H9 (cell line): ENCODE measurements around the gene KRT6C. TPM values are rescaled to one million over a fixed set of nuclear protein-coding genes. Genes with fewer than 3 reads are reported as not detected.

ENCODE experiments used
- DNase-seq: peaks from one replicate; pipeline ENCODE4 v3.0.0-alpha.2; 2017
- H2AFZ ChIP-seq: one replicate; pipeline ENCODE4 v1.6.1; 2013; ENCODE audit warnings: mild to moderate bottlenecking, low read length, control low read depth, moderate library complexity
- H2AK5ac ChIP-seq: 2 replicates; pipeline ENCODE4 v1.6.1; 2013; ENCODE audit warnings: low read length, control low read depth, mixed read lengths; ENCODE audit not compliant: insufficient read length
- H2BK120ac ChIP-seq: one replicate; pipeline ENCODE4 v1.6.1; 2013; ENCODE audit warnings: low read depth, mild to moderate bottlenecking, low read length, control low read depth, inconsistent platforms; ENCODE audit not compliant: poor library complexity, severe bottlenecking
- H2BK12ac ChIP-seq: 2 replicates; pipeline ENCODE4 v1.6.1; 2013; ENCODE audit warnings: low read length, control low read depth, mixed read lengths, low read depth; ENCODE audit not compliant: insufficient read length
- H2BK15ac ChIP-seq: 2 replicates; pipeline ENCODE4 v1.6.1; 2013; ENCODE audit warnings: low read depth, low read length, control low read depth
- H2BK20ac ChIP-seq: one replicate; pipeline ENCODE4 v1.6.1; 2013; ENCODE audit warnings: low read depth, mild to moderate bottlenecking, low read length, control low read depth, inconsistent platforms; ENCODE audit not compliant: poor library complexity, severe bottlenecking
- H2BK5ac ChIP-seq: 2 replicates; pipeline ENCODE4 v1.6.1; 2013; ENCODE audit warnings: low read length, control low read depth, mixed read lengths; ENCODE audit not compliant: insufficient read length
- H3K14ac ChIP-seq: 2 replicates; pipeline ENCODE4 v1.6.1; 2013; ENCODE audit warnings: low read length, control low read depth; ENCODE audit not compliant: insufficient read depth
- H3K18ac ChIP-seq: 2 replicates; pipeline ENCODE4 v1.6.1; 2013; ENCODE audit warnings: low read depth, mild to moderate bottlenecking, mixed read lengths, low read length, control low read depth; ENCODE audit not compliant: insufficient read length
- H3K23ac ChIP-seq: 2 replicates; pipeline ENCODE4 v1.6.1; 2013; ENCODE audit warnings: low read length, control low read depth, mixed read lengths, low read depth; ENCODE audit not compliant: insufficient read length
- H3K23me2 ChIP-seq: 2 replicates; pipeline ENCODE4 v1.6.1; 2013; ENCODE audit warnings: low read depth, mild to moderate bottlenecking, mixed read lengths, low read length, control low read depth; ENCODE audit not compliant: insufficient read length, poor library complexity, severe bottlenecking
- H3K27ac ChIP-seq: 2 replicates; pipeline ENCODE4 v1.5.1; 2013; ENCODE audit warnings: low read length, control low read depth, mixed read lengths, low read depth; ENCODE audit not compliant: insufficient read length
- H3K27me3 ChIP-seq: 2 replicates; pipeline ENCODE4 v1.6.1; 2013; ENCODE audit warnings: low read length, control low read depth, inconsistent platforms; ENCODE audit not compliant: insufficient read depth
- H3K4ac ChIP-seq: 2 replicates; pipeline ENCODE4 v1.6.1; 2013; ENCODE audit warnings: low read depth, mild to moderate bottlenecking, control low read depth, inconsistent platforms, low read length, moderate library complexity
- H3K4me1 ChIP-seq: 2 replicates; pipeline ENCODE4 v1.6.1; 2013; ENCODE audit warnings: low read length, control low read depth, inconsistent platforms; ENCODE audit not compliant: insufficient read depth
- H3K4me2 ChIP-seq: 2 replicates; pipeline ENCODE4 v1.6.1; 2013; ENCODE audit warnings: low read length, control low read depth, mixed read lengths; ENCODE audit not compliant: insufficient read length, insufficient read depth
- H3K56ac ChIP-seq: 2 replicates; pipeline ENCODE4 v1.6.1; 2013; ENCODE audit warnings: low read depth, mild to moderate bottlenecking, mixed read lengths, low read length, control low read depth; ENCODE audit not compliant: insufficient read length
- H3K79me1 ChIP-seq: 2 replicates; pipeline ENCODE4 v1.6.1; 2013; ENCODE audit warnings: low read depth, mild to moderate bottlenecking, moderate library complexity, low read length, control low read depth, inconsistent platforms; ENCODE audit not compliant: insufficient read depth, poor library complexity, severe bottlenecking
- H3K79me2 ChIP-seq: 2 replicates; pipeline ENCODE4 v1.6.1; 2013; ENCODE audit warnings: low read length, control low read depth, inconsistent platforms; ENCODE audit not compliant: insufficient read depth
- H3K9ac ChIP-seq: 2 replicates; pipeline ENCODE4 v1.6.1; 2013; ENCODE audit warnings: low read length, control low read depth, mixed read lengths; ENCODE audit not compliant: insufficient read length; ENCODE audit errors: extremely low read depth
- H3K9me3 ChIP-seq: one replicate; pipeline ENCODE4 v1.6.1; 2013; ENCODE audit warnings: low read depth, low read length, inconsistent platforms; ENCODE audit not compliant: control insufficient read depth
- H3T11ph ChIP-seq: one replicate; pipeline ENCODE4 v1.6.1; 2013; ENCODE audit warnings: mild to moderate bottlenecking, low read length, control low read depth, inconsistent platforms
- H4K20me1 ChIP-seq: one replicate; pipeline ENCODE4 v1.6.1; 2013; ENCODE audit not compliant: control insufficient read depth, insufficient read length, insufficient read depth
- H4K5ac ChIP-seq: 2 replicates; pipeline ENCODE4 v1.6.1; 2013; ENCODE audit warnings: low read depth, mild to moderate bottlenecking, mixed read lengths, low read length, control low read depth; ENCODE audit not compliant: insufficient read length
- H4K8ac ChIP-seq: replicated peaks from 2 replicates; pipeline ENCODE4 v1.6.1; 2013; ENCODE audit warnings: low read length, control low read depth, mixed read lengths, low read depth; ENCODE audit not compliant: insufficient read length
- H4K91ac ChIP-seq: 2 replicates; pipeline ENCODE4 v1.6.1; 2013; ENCODE audit warnings: low read depth, mild to moderate bottlenecking, moderate library complexity, mixed read lengths, low read length, control low read depth; ENCODE audit not compliant: insufficient read length
- H3K27ac Mint-ChIP-seq, 3 experiments: 2 replicates in 2 of 3; 3 replicates in 1 of 3; pipeline ENCODE4 v1.8.0; 2020 to 2021; ENCODE audit warnings: mixed read lengths in 3 of 3, mild to moderate bottlenecking in 1 of 3, moderate library complexity in 1 of 3
- H3K27me3 Mint-ChIP-seq: 2 replicates; pipeline ENCODE4 v1.8.0; 2021; ENCODE audit warnings: low read depth, mild to moderate bottlenecking, moderate library complexity, mixed read lengths
- H3K36me3 Mint-ChIP-seq, 3 experiments: 2 replicates in 2 of 3; 3 replicates in 1 of 3; pipeline ENCODE4 v1.8.0; 2020 to 2021; ENCODE audit warnings: low read depth in 3 of 3, mixed read lengths in 3 of 3; ENCODE audit not compliant: insufficient read depth in 1 of 3
- H3K4me1 Mint-ChIP-seq, 2 experiments: 2 replicates each; pipeline ENCODE4 v1.8.0; 2020; ENCODE audit warnings: mixed read lengths in 2 of 2
- H3K4me3 Mint-ChIP-seq, 2 experiments: 2 replicates in 1 of 2; 3 replicates in 1 of 2; pipeline ENCODE4 v1.8.0; 2020 to 2021; ENCODE audit warnings: mild to moderate bottlenecking in 2 of 2, mixed read lengths in 2 of 2, moderate library complexity in 1 of 2
- H3K9me3 Mint-ChIP-seq, 2 experiments: 2 replicates in 1 of 2; 3 replicates in 1 of 2; pipeline ENCODE4 v1.8.0; 2020; ENCODE audit warnings: mild to moderate bottlenecking in 2 of 2, mixed read lengths in 2 of 2, moderate library complexity in 1 of 2
- WGBS: extraction: QIAGEN DNeasy Blood & Tissue Kit; methylation state at CpG from one replicate; pipeline ENCODE4 v1.1.7; 2013; ENCODE audit warnings: missing lambda C conversion rate, low lambda C conversion rate, mixed read lengths; ENCODE audit not compliant: insufficient read length; ENCODE audit errors: extremely low coverage; 5-methylcytosine and 5-hydroxymethylcytosine counted together
- total RNA-seq: library from RNA; stranded (reverse); gene quantifications from 2 replicates; pipeline ENCODE4 v1.2.1, GENCODE V29; 2021
- TF ChIP-seq, protein P1 (sequence below): fragments of 200-600 bp; sonication (generic); conservative IDR thresholded peaks from 3 replicates; pipeline ENCODE4 v1.8.0; 2021; ENCODE audit warnings: antibody characterized with exemption, mild to moderate bottlenecking

KRT6C gene
- total RNA-seq, 1 experiment from 2014 or later = not detected

DNA sequence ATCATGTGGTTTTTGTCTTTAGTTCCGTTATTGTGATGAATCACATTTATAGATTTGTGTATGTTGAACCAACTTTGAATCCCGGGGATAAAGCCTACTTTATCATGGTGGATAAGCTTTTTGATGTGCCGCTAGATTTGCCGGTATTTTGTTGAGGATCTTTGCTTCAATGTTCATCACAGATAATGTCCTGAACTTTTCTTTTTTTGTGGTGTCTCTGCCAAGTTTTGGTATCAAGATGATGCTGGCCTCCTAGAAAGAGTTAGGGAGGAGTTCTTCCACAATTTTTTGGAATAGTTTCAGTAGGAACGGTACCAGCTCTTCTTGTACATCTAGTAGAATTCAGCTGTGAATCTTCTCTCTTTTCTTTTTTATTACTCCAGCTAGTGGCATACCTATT lies 14.7 kb downstream of the KRT6C start:
- Histone ChIP-seq H3K23ac (no peak overlapping the region), H2BK15ac (no peak overlapping the region), H3K79me2 (no peaks in the 10 kb centered on the region), H3K27me3 (no peaks in the 10 kb centered on the region), H3K4ac (no peak overlapping the region), H3K4me2 (no peak overlapping the region), H3K27ac (no peak overlapping the region), H4K5ac (no peak overlapping the region), H3K9ac (no peak overlapping the region), H2BK5ac (no peak overlapping the region), H3K79me1 (no peaks in the 10 kb centered on the region), H2BK12ac (no peak overlapping the region), H3K9me3 (no peaks in the 10 kb centered on the region), H4K91ac (no peak overlapping the region), H4K8ac (no peak overlapping the region), H3K18ac (no peak overlapping the region), H4K20me1 (no peaks in the 10 kb centered on the region), H3K14ac (no peak overlapping the region), H2BK20ac (no peak overlapping the region), H2AK5ac (no peak overlapping the region), H3K23me2 (no peaks in the 10 kb centered on the region), H2AFZ (no peak overlapping the region), H3K56ac (no peak overlapping the region), H3K4me1 (no peaks in the 10 kb centered on the region), H2BK120ac (no peak overlapping the region), H3T11ph (no peak overlapping the region)
- TF ChIP-seq, protein P1, sequence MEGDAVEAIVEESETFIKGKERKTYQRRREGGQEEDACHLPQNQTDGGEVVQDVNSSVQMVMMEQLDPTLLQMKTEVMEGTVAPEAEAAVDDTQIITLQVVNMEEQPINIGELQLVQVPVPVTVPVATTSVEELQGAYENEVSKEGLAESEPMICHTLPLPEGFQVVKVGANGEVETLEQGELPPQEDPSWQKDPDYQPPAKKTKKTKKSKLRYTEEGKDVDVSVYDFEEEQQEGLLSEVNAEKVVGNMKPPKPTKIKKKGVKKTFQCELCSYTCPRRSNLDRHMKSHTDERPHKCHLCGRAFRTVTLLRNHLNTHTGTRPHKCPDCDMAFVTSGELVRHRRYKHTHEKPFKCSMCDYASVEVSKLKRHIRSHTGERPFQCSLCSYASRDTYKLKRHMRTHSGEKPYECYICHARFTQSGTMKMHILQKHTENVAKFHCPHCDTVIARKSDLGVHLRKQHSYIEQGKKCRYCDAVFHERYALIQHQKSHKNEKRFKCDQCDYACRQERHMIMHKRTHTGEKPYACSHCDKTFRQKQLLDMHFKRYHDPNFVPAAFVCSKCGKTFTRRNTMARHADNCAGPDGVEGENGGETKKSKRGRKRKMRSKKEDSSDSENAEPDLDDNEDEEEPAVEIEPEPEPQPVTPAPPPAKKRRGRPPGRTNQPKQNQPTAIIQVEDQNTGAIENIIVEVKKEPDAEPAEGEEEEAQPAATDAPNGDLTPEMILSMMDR = no peak
- no CpG with 5 or more reads among the region's 5 CpGs for WGBS
- no peaks in the 10 kb centered on the region; a peak in 1 of 5 replicates for H3K9me3 Mint-ChIP-seq
- H3K4me3 Mint-ChIP-seq = no peak overlapping the region
- peaks cover 2% of the 10 kb centered on the region for H3K27me3 Mint-ChIP-seq
- no peak for DNase-seq
- no peaks in the 10 kb centered on the region for H3K36me3 Mint-ChIP-seq
- no peak overlapping the region for H3K27ac Mint-ChIP-seq
- H3K4me1 Mint-ChIP-seq = peaks cover 14% of the 10 kb centered on the region in 2 experiments
